ENCODE results near the gene ANKRD42. TPM values are rescaled to one million over a fixed set of nuclear protein-coding genes. Genes with fewer than 3 reads are reported as not detected.

Gene ANKRD42
- total RNA-seq (2021) (5.7 to 6.6 TPM (median 5.8 TPM) in 3 replicates), Bru-seq, nascent RNA (percentile 44 among the genes with signal in this experiment)
- long read RNA-seq, experiment 1, full-length matches to known transcripts = 14 of 28 reads
- long read RNA-seq, experiment 1, partial matches to known transcripts = 2 of 28 reads
- long read RNA-seq, experiment 1, other reads (novel, unspliced or antisense) = 12 of 28 reads
- long read RNA-seq, experiment 2, partial matches to known transcripts = 0 of 4 reads
- long read RNA-seq, experiment 2, other reads (novel, unspliced or antisense) = 4 of 4 reads
- long read RNA-seq, experiment 3, partial matches to known transcripts = 1 of 5 reads
- long read RNA-seq, experiment 3, other reads (novel, unspliced or antisense) = 3 of 5 reads

GRCh38 chr11:83193315-83194280 lies at the start of gene ANKRD42:
Gene ANKRD42 (plus strand): TSS chr11:83193712. CDS start chr11:83194671, 959 bp downstream.
- H3K9me3 Mint-ChIP-seq = no peaks in the 10 kb centered on the region
- peak; percentile 86 for ATAC-seq
- peaks cover 20% of the 10 kb centered on the region for H3K36me3 Mint-ChIP-seq
- ChIA-PET POLR2A (interaction anchor here (1.8 kb wide), 1 partner anchor 36 kb away, joined by 6 read pairs; the partner anchor contains the start of gene PCF11), CTCF (interaction anchor here (1.0 to 1.8 kb wide), 2 partner anchors 57 to 326 kb away, joined by 3 to 5 read pairs; no protein-coding TSS in a partner anchor)
- peak; percentile 87 for DNase-seq (ENCODE audit: low spot score)
- peaks cover 6% of the 10 kb centered on the region; the same call in 1 of the 2 replicates for H3K27me3 Mint-ChIP-seq (ENCODE audit: low read depth)
- H3K4me1 Mint-ChIP-seq = peaks cover 18% of the 10 kb centered on the region
- peak within 1 kb of the TSS; percentile 97 for H3K4me3 Mint-ChIP-seq
- peak within 1 kb of the TSS; percentile 94 for H3K27ac Mint-ChIP-seq
- TF ChIP-seq SP1 (CRISPR knock-in tag; conservative IDR thresholded peaks at IDR 0.05) (peak; percentile 37; the same call in 1 of the 2 replicates), HMGXB4 (CRISPR knock-in tag; IDR thresholded peaks at IDR 0.05) (no peak; the same call in 1 of the 2 replicates), IRF2 (CRISPR knock-in tag; IDR thresholded peaks at IDR 0.05; ENCODE audit: borderline replicate concordance, low read depth) (no peak), CTCF (IDR thresholded peaks at IDR 0.05) (no peak), GABPB1 (CRISPR knock-in tag; IDR thresholded peaks at IDR 0.05) (0 out of 2 replicates have a peak, but pooled peaks have one; percentile 58), FOXP1 (CRISPR knock-in tag; IDR thresholded peaks at IDR 0.05; ENCODE audit: borderline replicate concordance) (0 out of 2 replicates have a peak, but pooled peaks have one; percentile 38), SMAD3 (CRISPR knock-in tag; IDR thresholded peaks at IDR 0.05; ENCODE audit: borderline replicate concordance) (0 out of 2 replicates have a peak, but pooled peaks have one; percentile 54), ZNF671 (CRISPR knock-in tag; IDR thresholded peaks at IDR 0.05) (no peak), MAX (CRISPR knock-in tag; IDR thresholded peaks at IDR 0.05) (peak; percentile 56; the same call in 1 of the 2 replicates), FOXK1 (CRISPR knock-in tag; IDR thresholded peaks at IDR 0.05) (peak; percentile 84), IRF1 (CRISPR knock-in tag; IDR thresholded peaks at IDR 0.05) (no peak), TEAD1 (CRISPR knock-in tag; IDR thresholded peaks at IDR 0.05) (peak; percentile 54; the same call in 1 of the 2 replicates), CREM (CRISPR knock-in tag; IDR thresholded peaks at IDR 0.05) (peak; percentile 93)

GRCh38 chr11:83147895-83148294 lies 45.6 kb upstream of the ANKRD42 start:
- Mint-ChIP-seq H3K27ac (no peak overlapping the region), H3K27me3 (ENCODE audit: low read depth) (no peaks in the 10 kb centered on the region), H3K4me1 (no peaks in the 10 kb centered on the region), H3K4me3 (no peak overlapping the region), H3K9me3 (no peaks in the 10 kb centered on the region), H3K36me3 (no peaks in the 10 kb centered on the region)
- ATAC-seq (no peak), DNase-seq (ENCODE audit: low spot score) (no peak)
- POLR2A ChIA-PET = interaction anchor here (1.1 kb wide), 1 partner anchor 9 kb away, joined by 3 read pairs; the partner anchor contains the start of gene PCF11
- CTCF ChIA-PET = no interaction called here
- TF ChIP-seq ZNF532 (CRISPR knock-in tag; IDR thresholded peaks at IDR 0.05; ENCODE audit: borderline replicate concordance) (no peak), MAX (CRISPR knock-in tag; IDR thresholded peaks at IDR 0.05) (no peak), ARID4B (CRISPR knock-in tag; IDR thresholded peaks at IDR 0.05; ENCODE audit: borderline replicate concordance) (no peak)

Data from WTC11 (cell line).